ENCODE data around the gene ST14.
"Not testable (repeated sequence)": the region's sequence is repeated elsewhere in the genome, so short reads cannot be mapped to it uniquely, and the experiment has no call there.

Gene ST14

GRCh38 chr11:130246270-130246669 is 86.7 kb downstream of the ST14 start:
- no peak for TF ChIP-seq ZFX (IDR thresholded peaks at IDR 0.05)
- TF ChIP-seq, protein P1, sequence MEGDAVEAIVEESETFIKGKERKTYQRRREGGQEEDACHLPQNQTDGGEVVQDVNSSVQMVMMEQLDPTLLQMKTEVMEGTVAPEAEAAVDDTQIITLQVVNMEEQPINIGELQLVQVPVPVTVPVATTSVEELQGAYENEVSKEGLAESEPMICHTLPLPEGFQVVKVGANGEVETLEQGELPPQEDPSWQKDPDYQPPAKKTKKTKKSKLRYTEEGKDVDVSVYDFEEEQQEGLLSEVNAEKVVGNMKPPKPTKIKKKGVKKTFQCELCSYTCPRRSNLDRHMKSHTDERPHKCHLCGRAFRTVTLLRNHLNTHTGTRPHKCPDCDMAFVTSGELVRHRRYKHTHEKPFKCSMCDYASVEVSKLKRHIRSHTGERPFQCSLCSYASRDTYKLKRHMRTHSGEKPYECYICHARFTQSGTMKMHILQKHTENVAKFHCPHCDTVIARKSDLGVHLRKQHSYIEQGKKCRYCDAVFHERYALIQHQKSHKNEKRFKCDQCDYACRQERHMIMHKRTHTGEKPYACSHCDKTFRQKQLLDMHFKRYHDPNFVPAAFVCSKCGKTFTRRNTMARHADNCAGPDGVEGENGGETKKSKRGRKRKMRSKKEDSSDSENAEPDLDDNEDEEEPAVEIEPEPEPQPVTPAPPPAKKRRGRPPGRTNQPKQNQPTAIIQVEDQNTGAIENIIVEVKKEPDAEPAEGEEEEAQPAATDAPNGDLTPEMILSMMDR (conservative IDR thresholded peaks at IDR 0.05): no peak
- H3K27ac ChIP-seq: no peak overlapping the region

GRCh38 chr11:130246738-130247137 is 87.2 kb downstream of the ST14 start:
- TF ChIP-seq, protein P1 (conservative IDR thresholded peaks at IDR 0.05): no peak
- TF ChIP-seq ZFX (IDR thresholded peaks at IDR 0.05): no peak

DNA sequence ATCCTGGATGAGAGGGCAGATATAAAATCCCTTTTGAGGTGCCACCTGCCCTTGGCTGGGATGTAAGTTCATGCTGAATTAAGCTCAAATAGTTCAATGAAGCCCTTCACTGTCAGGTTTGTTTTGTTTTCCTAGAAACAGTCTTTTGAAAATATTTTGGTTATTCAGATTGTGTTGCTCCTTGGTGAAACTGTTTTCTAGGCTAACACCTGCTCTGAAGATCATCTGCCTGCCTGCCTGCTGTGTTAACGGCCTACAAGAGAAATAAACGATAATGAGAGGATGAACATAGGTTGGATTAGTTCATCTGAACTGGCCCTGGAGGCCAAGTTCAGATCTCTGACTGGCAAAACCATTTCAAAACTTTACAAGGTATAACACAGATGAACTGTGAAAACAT is 87.7 kb downstream of the ST14 start:
- H3K27ac ChIP-seq: no peak overlapping the region; the same call in 1 of the 2 replicates
- TF ChIP-seq ZFX (IDR thresholded peaks at IDR 0.05): no peak
- TF ChIP-seq, protein P1 (conservative IDR thresholded peaks at IDR 0.05): no peak

More at GRCh38 chr11:130246738-130247137, 87.2 kb downstream of the ST14 start:
- H3K27ac ChIP-seq: no peak overlapping the region; the same call in 1 of the 2 replicates

DNA sequence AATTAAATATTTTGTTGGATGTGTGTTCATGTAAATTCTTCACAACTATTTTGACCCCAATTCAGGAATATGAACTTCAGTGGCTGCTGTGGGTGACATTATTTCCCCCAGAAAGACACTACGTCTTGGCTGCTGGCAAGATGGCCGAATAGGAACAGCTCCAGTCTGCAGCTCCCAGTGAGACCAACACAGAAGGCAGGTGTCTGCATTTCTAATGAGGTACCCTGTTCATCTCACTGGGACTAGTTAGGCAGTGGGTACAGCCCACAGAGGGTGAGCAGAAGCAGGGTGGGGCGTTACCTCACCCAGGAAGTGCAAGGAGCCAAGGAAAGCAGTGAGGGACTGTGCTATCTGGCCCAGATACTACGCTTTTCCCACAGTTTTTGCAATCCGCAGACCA is 89.8 kb downstream of the ST14 start:
- no peak overlapping the region for H3K27ac ChIP-seq
- TF ChIP-seq, protein P1 (conservative IDR thresholded peaks at IDR 0.05): no peak

- H3K27ac ChIP-seq: not testable (repeated sequence)
Measured at GRCh38 chr11:130249929-130250328, 90.3 kb downstream of the ST14 start.

DNA sequence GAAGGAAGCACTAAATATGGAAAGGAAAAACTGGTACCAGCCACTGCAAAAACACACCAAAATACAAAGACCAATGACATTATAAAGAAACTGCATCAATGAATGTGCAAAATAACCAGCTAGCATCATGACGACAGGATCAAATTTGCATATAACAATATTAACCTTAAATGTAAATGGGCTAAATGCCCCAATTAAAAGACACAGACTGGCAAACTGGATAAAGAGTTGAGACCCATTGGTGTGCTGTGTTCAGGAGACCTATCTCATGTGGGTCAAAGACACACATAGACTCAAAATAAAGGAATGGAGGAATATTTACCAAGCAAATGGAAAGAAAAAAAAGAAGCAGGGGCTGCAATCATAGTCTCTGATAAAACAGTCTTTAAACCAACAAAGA is 92.2 kb downstream of the ST14 start:
- not testable (repeated sequence) for H3K27ac ChIP-seq
